Measurements from ENCODE around the gene EDN2.

GRCh38 chr1:41504114-41505035 is 19.9 kb upstream of the EDN2 start:
- TF ChIP-seq POLR2A (IDR thresholded peaks at IDR 0.05), result no peak
- no peak for TF ChIP-seq CTCF (IDR thresholded peaks at IDR 0.05)
